Measurements from ENCODE around the gene PLEKHG3. TPM values are rescaled to one million over a fixed set of nuclear protein-coding genes. Genes with fewer than 3 reads are reported as not detected.

The PLEKHG3 gene
- total RNA-seq, 1 experiment from 2014 or later = 75.3 TPM

- TF ChIP-seq TEAD1 (CRISPR knock-in tag; IDR thresholded peaks at IDR 0.05) (no peak), ZNF121 (CRISPR knock-in tag; IDR thresholded peaks at IDR 0.05) (no peak), ZNF512 (CRISPR knock-in tag; IDR thresholded peaks at IDR 0.05; ENCODE audit: borderline replicate concordance) (no peak), SMAD3 (CRISPR knock-in tag; IDR thresholded peaks at IDR 0.05; ENCODE audit: borderline replicate concordance) (no peak), FOXJ3 (CRISPR knock-in tag; IDR thresholded peaks at IDR 0.05; ENCODE audit: borderline replicate concordance) (no peak), NR1H2 (CRISPR knock-in tag; IDR thresholded peaks at IDR 0.05) (no peak), E2F1 (CRISPR knock-in tag; IDR thresholded peaks at IDR 0.05) (no peak)
These were observed 29.7 kb downstream of the PLEKHG3 start (continued) for GRCh38 chr14:64733899-64734298.

GRCh38 chr14:64734990-64735389 is 30.8 kb downstream of the PLEKHG3 start:
- no peak for DNase-seq (ENCODE audit: low spot score)
- H3K27ac Mint-ChIP-seq = no peak overlapping the region
- H3K36me3 Mint-ChIP-seq = peaks cover 45% of the 10 kb centered on the region
- H3K4me3 Mint-ChIP-seq = no peak overlapping the region
- ChIA-PET CTCF (interaction anchor here (1.2 to 1.9 kb wide), 2 partner anchors 9 to 15 kb away, joined by 3 to 6 read pairs; no protein-coding TSS in a partner anchor), POLR2A (interaction anchor here (0.6 to 0.9 kb wide), 2 partner anchors 18 to 402 kb away, joined by 3 to 5 read pairs; no protein-coding TSS in a partner anchor)
- H3K4me1 Mint-ChIP-seq = peaks cover 11% of the 10 kb centered on the region
- no peaks in the 10 kb centered on the region for H3K9me3 Mint-ChIP-seq
- ATAC-seq = no peak
- no peaks in the 10 kb centered on the region for H3K27me3 Mint-ChIP-seq (ENCODE audit: low read depth)
- no peak for TF ChIP-seq PRRX2 (CRISPR knock-in tag; IDR thresholded peaks at IDR 0.05)
- TF ChIP-seq ARID4B (CRISPR knock-in tag; IDR thresholded peaks at IDR 0.05; ENCODE audit: borderline replicate concordance) = no peak
- no peak for TF ChIP-seq ERG (CRISPR knock-in tag; IDR thresholded peaks at IDR 0.05)
- TF ChIP-seq ATF3 (CRISPR knock-in tag; conservative IDR thresholded peaks at IDR 0.05) = no peak
- no peak for TF ChIP-seq AFF4 (CRISPR knock-in tag; IDR thresholded peaks at IDR 0.05; ENCODE audit: borderline replicate concordance)
- no peak for TF ChIP-seq RELA (CRISPR knock-in tag; IDR thresholded peaks at IDR 0.05; ENCODE audit: borderline replicate concordance)
- no peak for TF ChIP-seq FOXP1 (CRISPR knock-in tag; IDR thresholded peaks at IDR 0.05; ENCODE audit: borderline replicate concordance)
- no peak for TF ChIP-seq ZNF121 (CRISPR knock-in tag; IDR thresholded peaks at IDR 0.05)
- TF ChIP-seq SP1 (CRISPR knock-in tag; conservative IDR thresholded peaks at IDR 0.05) = no peak
- TF ChIP-seq E2F1 (CRISPR knock-in tag; IDR thresholded peaks at IDR 0.05) = no peak
- TF ChIP-seq SMAD4 (CRISPR knock-in tag; IDR thresholded peaks at IDR 0.05) = no peak
- no peak for TF ChIP-seq ZNF671 (CRISPR knock-in tag; IDR thresholded peaks at IDR 0.05)
- no peak for TF ChIP-seq ZBTB21 (CRISPR knock-in tag; IDR thresholded peaks at IDR 0.05; ENCODE audit: borderline replicate concordance)
- no peak for TF ChIP-seq GTF2I (CRISPR knock-in tag; conservative IDR thresholded peaks at IDR 0.05)
- no peak for TF ChIP-seq NR3C1 (CRISPR knock-in tag; conservative IDR thresholded peaks at IDR 0.05; ENCODE audit: low read depth)

Measured in WTC11 (cell line).